ENCODE results near the gene GATA1. TPM values are rescaled to one million over a fixed set of nuclear protein-coding genes. Genes with fewer than 3 reads are reported as not detected.

Gene GATA1
- polyA plus RNA-seq, 2 of the 4 experiments (the other 2 are of a cell fraction), result not detected

GRCh38 chrX:48831136-48831908 is 44.9 kb downstream of the GATA1 start:
- FAIRE-seq (no peak), DNase-seq (ENCODE audit: low read depth in 1 of 2, low spot score in 1 of 2) (no peak), ATAC-seq (no peak)
- Histone ChIP-seq H3K4me2 (no peak overlapping the region), H3K4me3 (no peak overlapping the region), H3K9me3 (no peaks in the 10 kb centered on the region), H3K27ac (no peak overlapping the region), H3K4me1 (peaks cover 5% of the 10 kb centered on the region; the same call in 1 of the 3 replicates)
- ChIA-PET POLR2A (no interaction called here), CTCF (no interaction called here)
- no peak for TF ChIP-seq MAZ (IDR thresholded peaks at IDR 0.05; ENCODE audit: borderline replicate concordance, low read depth, low read length)
- no peak for TF ChIP-seq CHD4 (IDR thresholded peaks at IDR 0.05; ENCODE audit: borderline replicate concordance)
- no peak for TF ChIP-seq KDM5A (IDR thresholded peaks at IDR 0.05)
- TF ChIP-seq NFE2L2 (conservative IDR thresholded peaks at IDR 0.05; ENCODE audit: low read length), result no peak
- TF ChIP-seq RARB (CRISPR knock-in tag; IDR thresholded peaks at IDR 0.05), result no peak
- 90% methylated on average over 36 of the region's 58 CpGs for WGBS (ENCODE audit: missing lambda C conversion rate)

DNA sequence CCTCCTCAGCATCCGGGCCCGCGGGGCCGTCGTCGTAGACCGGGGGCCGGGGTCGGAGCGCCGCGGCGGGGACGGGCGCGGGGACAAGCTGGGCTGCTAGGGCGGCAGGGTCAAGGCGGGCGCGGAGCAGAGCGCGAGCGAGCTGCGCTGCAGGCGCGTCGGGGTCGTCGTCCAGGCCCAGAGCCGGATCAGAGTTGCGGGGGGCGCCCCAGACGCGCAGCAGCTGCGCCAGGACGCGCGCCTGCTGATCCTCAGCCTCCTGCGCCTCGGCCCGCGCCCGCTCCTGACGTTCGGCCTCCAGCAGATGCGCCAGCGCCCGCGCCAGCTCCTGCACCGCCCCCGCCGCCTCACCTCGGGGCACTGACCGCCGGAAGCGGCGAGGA is 45.5 kb downstream of the GATA1 start:
- Histone ChIP-seq H3K4me1 (peaks cover 5% of the 10 kb centered on the region; the same call in 1 of the 3 replicates), H3K27ac (no peak overlapping the region), H3K4me2 (no peak overlapping the region), H3K4me3 (no peak overlapping the region), H3K9me3 (no peaks in the 10 kb centered on the region)
- 97% methylated on average over 30 of the region's 57 CpGs for WGBS (ENCODE audit: missing lambda C conversion rate)
- no peak for ATAC-seq
- TF ChIP-seq FOSL2 (IDR thresholded peaks at IDR 0.05), result no peak
- TF ChIP-seq FOSL2 (CRISPR knock-in tag; IDR thresholded peaks at IDR 0.05), result no peak
- TF ChIP-seq MAZ (IDR thresholded peaks at IDR 0.05; ENCODE audit: borderline replicate concordance, low read depth, low read length), result no peak
- TF ChIP-seq TFCP2L1 (CRISPR knock-in tag; IDR thresholded peaks at IDR 0.05), result no peak
- no peak for TF ChIP-seq ATOH8 (CRISPR knock-in tag; IDR thresholded peaks at IDR 0.05; ENCODE audit: low read depth)
- TF ChIP-seq NFE2L2 (conservative IDR thresholded peaks at IDR 0.05; ENCODE audit: low read length), result no peak
- TF ChIP-seq EHMT2 (IDR thresholded peaks at IDR 0.05; ENCODE audit: low read depth), result no peak
- TF ChIP-seq USF2 (IDR thresholded peaks at IDR 0.05), result no peak
- TF ChIP-seq CTCF (IDR thresholded peaks at IDR 0.05), result no peak
- no peak for TF ChIP-seq PHF8 (IDR thresholded peaks at IDR 0.05; ENCODE audit: borderline replicate concordance, low read depth)
- TF ChIP-seq RNF2 (IDR thresholded peaks at IDR 0.05; ENCODE audit: borderline replicate concordance, low read depth), result no peak
- TF ChIP-seq NPAS2 (CRISPR knock-in tag; IDR thresholded peaks at IDR 0.05; ENCODE audit: borderline replicate concordance), result no peak
- TF ChIP-seq CBX2 (IDR thresholded peaks at IDR 0.05; ENCODE audit: borderline replicate concordance, low read depth), result no peak
- no peak for TF ChIP-seq CBX8 (IDR thresholded peaks at IDR 0.05)
- CTCF ChIA-PET, result no interaction called here
- FAIRE-seq, result no peak
- no peak for DNase-seq (ENCODE audit: low read depth in 1 of 2, low spot score in 1 of 2)
- POLR2A ChIA-PET, result no interaction called here

- FAIRE-seq (no peak), DNase-seq (ENCODE audit: low read depth in 1 of 2, low spot score in 1 of 2) (peak; percentile 20 to 35), ATAC-seq (peak; percentile 36 to 63; a peak in 3 of 6 replicates)
- Histone ChIP-seq H3K4me1 (peaks cover 5% of the 10 kb centered on the region; the same call in 1 of the 3 replicates), H3K27ac (no peak overlapping the region), H3K4me3 (no peak overlapping the region), H3K9me3 (no peaks in the 10 kb centered on the region), H3K4me2 (peak overlapping the region; percentile 93)
- TF ChIP-seq MYC (IDR thresholded peaks at IDR 0.05; ENCODE audit: borderline replicate concordance, low read length) (no peak), CHD4 (IDR thresholded peaks at IDR 0.05; ENCODE audit: borderline replicate concordance) (no peak), CTCF (IDR thresholded peaks at IDR 0.05) (0 out of 3 replicates have a peak, but pooled peaks have one; percentile 6)
- ChIA-PET POLR2A (no interaction called here), CTCF (interaction anchor here (0.6 to 1.1 kb wide), 6 partner anchors 8 to 916 kb away, joined by 3 to 4 read pairs (median 3); no protein-coding TSS in a partner anchor)
- 47% methylated on average over 9 of the region's 9 CpGs for WGBS (ENCODE audit: missing lambda C conversion rate)
Measured at GRCh38 chrX:48833542-48834138, 47.2 kb downstream of the GATA1 start.
